NCI-H1092 treated with DMSO at 0.1 percent for 48 hours (cell line): ENCODE data around the gene CHST15.
A peak's percentile ranks its signal among the peaks of the same experiment; 100 is the strongest.

ENCODE experiments used
- DNase-seq: peaks from one replicate; lab custom pipeline; 2025; lab: John Stamatoyannopoulos, UW

Gene CHST15

GRCh38 chr10:124065382-124066125, 27.8 kb downstream of the CHST15 start:
- no peak for DNase-seq

GRCh38 chr10:124064676-124065075, 28.7 kb downstream of the CHST15 start:
- DNase-seq: no peak

- peak; percentile 37 for DNase-seq
Observed at GRCh38 chr10:124063750-124064603, 29.4 kb downstream of the CHST15 start.

GRCh38 chr10:124062390-124062789, 31.0 kb downstream of the CHST15 start:
- DNase-seq: no peak

- no peak for DNase-seq
Observed at GRCh38 chr10:124061030-124061429, 32.4 kb downstream of the CHST15 start.

GRCh38 chr10:124060148-124060720, 33.2 kb downstream of the CHST15 start:
- no peak for DNase-seq

GRCh38 chr10:124059551-124059950, 33.8 kb downstream of the CHST15 start:
- DNase-seq: no peak

- no peak for DNase-seq
Observed at GRCh38 chr10:124058346-124059003, 34.9 kb downstream of the CHST15 start.

GRCh38 chr10:124057601-124058000, 35.8 kb downstream of the CHST15 start:
- no peak for DNase-seq

- DNase-seq: no peak
Observed at GRCh38 chr10:124056337-124056980, 36.9 kb downstream of the CHST15 start.

GRCh38 chr10:124053971-124054370, 39.4 kb downstream of the CHST15 start:
- no peak for DNase-seq

GRCh38 chr10:124052561-124052960, 40.8 kb downstream of the CHST15 start:
- DNase-seq: no peak

- DNase-seq: no peak
Observed at GRCh38 chr10:124050021-124051015, 43.1 kb downstream of the CHST15 start.

- no peak for DNase-seq
Observed at GRCh38 chr10:124049484-124049883, 43.9 kb downstream of the CHST15 start.

- no peak for DNase-seq
Observed at GRCh38 chr10:124048371-124049290, 44.8 kb downstream of the CHST15 start.

GRCh38 chr10:124047427-124048152, 45.8 kb downstream of the CHST15 start:
- no peak for DNase-seq

- DNase-seq: no peak
Observed at GRCh38 chr10:124045801-124046355, 47.5 kb downstream of the CHST15 start.

GRCh38 chr10:124045276-124045675, 48.1 kb downstream of the CHST15 start:
- no peak for DNase-seq
